Esophagus muscularis mucosa (tissue), 4 donors: Measurements from ENCODE around the gene LPAR3. TPM values are rescaled to one million over a fixed set of nuclear protein-coding genes. Genes with fewer than 3 reads are reported as not detected.

Experiments used
- DNase-seq: peaks from one replicate; pipeline ENCODE4 v3.0.0-alpha.2; 2017; ENCODE audit errors: extremely low spot score
- H3K27ac ChIP-seq, 4 donors: fragments of 200-600 bp; sonication (generic); replicated peaks in 1 of 4; 1 replicate in 3 of 4; 2 replicates in 1 of 4; pipeline ENCODE4 v1.5.1; 2016 to 2019; ENCODE audit warnings: mild to moderate bottlenecking in 1 of 4
- H3K27me3 ChIP-seq, 4 donors: fragments of 200-600 bp; sonication (generic); one replicate each; pipeline versions ENCODE4 v1.5.1 to v1.6.0; 2016 to 2019
- H3K36me3 ChIP-seq, 4 donors: fragments of 200-600 bp; sonication (generic); one replicate each; pipeline ENCODE4 v1.5.1; 2016 to 2019
- H3K4me1 ChIP-seq, 4 donors: fragments of 200-600 bp; sonication (generic); one replicate each; pipeline ENCODE4 v1.5.1; 2016 to 2019
- H3K4me3 ChIP-seq, 4 donors: fragments of 200-600 bp; sonication (generic); 1 replicate in 2 of 4; 2 replicates in 2 of 4; pipeline ENCODE4 v1.5.1; 2016 to 2019; ENCODE audit warnings: mild to moderate bottlenecking in 4 of 4, moderate library complexity in 1 of 4
- H3K9me3 ChIP-seq, 4 donors: fragments of 200-600 bp; sonication (generic); 1 replicate in 3 of 4; 2 replicates in 1 of 4; pipeline ENCODE4 v1.5.1; 2016 to 2019
- EP300 ChIP-seq: sonication (generic); formaldehyde crosslinking; IDR thresholded peaks from one replicate; pipeline ENCODE4 v1.6.1; 2017; ENCODE audit warnings: antibody characterized with exemption
- POLR2A ChIP-seq: fragments of 450-650 bp; IDR thresholded peaks from one replicate; pipeline ENCODE4 v1.6.1; 2017; ENCODE audit warnings: antibody characterized with exemption, moderate library complexity, mild to moderate bottlenecking, low read depth
- POLR2AphosphoS5 ChIP-seq, 2 donors: sonication (generic); formaldehyde crosslinking; IDR thresholded peaks; one replicate each; pipeline ENCODE4 v1.6.1; 2017; ENCODE audit warnings: antibody characterized with exemption in 2 of 2
- WGBS: methylation state at CpG from one replicate; pipeline ENCODE4 v1.1.5; 2018; 5-methylcytosine and 5-hydroxymethylcytosine counted together
- intact Hi-C: fragments of 100-400 bp; cut with DNase I; formaldehyde crosslinking; loops from one replicate; pipeline ENCODE4 v1.15.1; 2023
- total RNA-seq, 4 donors: library from RNA; depleted of rRNA; stranded (reverse); fragments of >200 nt; gene quantifications; one replicate each; pipeline versions ENCODE4 v1.1.0 to v1.2.1, GENCODE V29; 2016
- TF ChIP-seq, protein P1 (sequence below), 3 experiments: fragments of 200-600 bp in 2 of 3; fragments of 450-650 bp in 1 of 3; sonication (generic) in 2 of 3; IDR thresholded peaks; one replicate each; pipeline ENCODE4 v1.5.1; 2017 to 2019; ENCODE audit warnings: antibody characterized with exemption in 3 of 3, mild to moderate bottlenecking in 2 of 3, moderate library complexity in 1 of 3

Gene LPAR3
- total RNA-seq, 4 donors from 2014 or later: 0.19 to 0.33 TPM; not detected in 2

- H3K9me3 ChIP-seq: no peaks in the 10 kb centered on the region
- intact Hi-C loops: no loop called here
- DNase-seq: no peak
- H3K4me1 ChIP-seq: no peaks in the 10 kb centered on the region
- H3K36me3 ChIP-seq: no peaks in the 10 kb centered on the region
- H3K27ac ChIP-seq: no peak overlapping the region
- no peak overlapping the region for H3K4me3 ChIP-seq
- WGBS: 77% methylated on average over 5 of the region's 5 CpGs
- H3K27me3 ChIP-seq: no peaks in the 10 kb centered on the region
- no peak for TF ChIP-seq EP300
- no peak for TF ChIP-seq POLR2A
- no peak for TF ChIP-seq POLR2AphosphoS5 (IDR thresholded peaks at IDR 0.05)
- TF ChIP-seq, protein P1, sequence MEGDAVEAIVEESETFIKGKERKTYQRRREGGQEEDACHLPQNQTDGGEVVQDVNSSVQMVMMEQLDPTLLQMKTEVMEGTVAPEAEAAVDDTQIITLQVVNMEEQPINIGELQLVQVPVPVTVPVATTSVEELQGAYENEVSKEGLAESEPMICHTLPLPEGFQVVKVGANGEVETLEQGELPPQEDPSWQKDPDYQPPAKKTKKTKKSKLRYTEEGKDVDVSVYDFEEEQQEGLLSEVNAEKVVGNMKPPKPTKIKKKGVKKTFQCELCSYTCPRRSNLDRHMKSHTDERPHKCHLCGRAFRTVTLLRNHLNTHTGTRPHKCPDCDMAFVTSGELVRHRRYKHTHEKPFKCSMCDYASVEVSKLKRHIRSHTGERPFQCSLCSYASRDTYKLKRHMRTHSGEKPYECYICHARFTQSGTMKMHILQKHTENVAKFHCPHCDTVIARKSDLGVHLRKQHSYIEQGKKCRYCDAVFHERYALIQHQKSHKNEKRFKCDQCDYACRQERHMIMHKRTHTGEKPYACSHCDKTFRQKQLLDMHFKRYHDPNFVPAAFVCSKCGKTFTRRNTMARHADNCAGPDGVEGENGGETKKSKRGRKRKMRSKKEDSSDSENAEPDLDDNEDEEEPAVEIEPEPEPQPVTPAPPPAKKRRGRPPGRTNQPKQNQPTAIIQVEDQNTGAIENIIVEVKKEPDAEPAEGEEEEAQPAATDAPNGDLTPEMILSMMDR (IDR thresholded peaks at IDR 0.05): no peak
These were observed 30.2 kb downstream of the LPAR3 start for GRCh38 chr1:84862810-84863251.

DNA sequence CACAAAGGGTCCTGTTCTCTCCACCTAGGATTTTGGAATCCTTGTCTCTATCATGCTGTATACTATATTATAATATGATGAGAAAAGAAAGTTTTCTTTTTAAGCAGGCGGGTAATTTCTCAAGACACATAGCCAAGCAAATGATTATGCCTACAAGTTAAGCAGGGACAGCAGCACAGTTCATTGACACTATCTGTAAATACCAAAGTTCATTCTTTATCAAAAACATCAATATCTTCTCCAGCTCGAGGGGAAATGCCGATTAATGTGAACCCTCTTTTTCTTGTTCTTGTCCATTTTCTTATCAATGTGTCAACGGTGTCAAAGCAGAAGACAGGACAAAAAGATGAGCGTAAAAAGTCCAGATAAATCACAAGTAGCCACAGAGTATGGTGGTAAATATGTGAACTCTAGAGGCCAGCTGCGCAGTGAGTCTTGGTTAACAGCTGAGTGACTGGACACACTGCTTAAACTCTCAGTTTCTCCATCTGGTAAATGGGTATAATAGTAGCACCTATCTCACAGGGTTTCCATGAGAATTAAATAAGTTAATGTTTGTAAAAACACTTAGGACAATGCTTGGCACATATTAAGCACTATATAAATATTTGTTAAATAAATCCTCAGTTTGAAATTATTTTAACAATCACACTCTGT lies 30.9 kb downstream of the LPAR3 start:
- Histone ChIP-seq H3K36me3 (no peaks in the 10 kb centered on the region), H3K4me3 (no peak overlapping the region), H3K4me1 (no peaks in the 10 kb centered on the region), H3K27ac (no peak overlapping the region), H3K9me3 (no peaks in the 10 kb centered on the region), H3K27me3 (no peaks in the 10 kb centered on the region)
- TF ChIP-seq, protein P1 (IDR thresholded peaks at IDR 0.05): no peak
- TF ChIP-seq POLR2A (no peak), POLR2AphosphoS5 (IDR thresholded peaks at IDR 0.05) (no peak), EP300 (no peak)
- WGBS: 79% methylated on average over 6 of the region's 6 CpGs
- intact Hi-C loops: no loop called here
- DNase-seq: no peak

DNA sequence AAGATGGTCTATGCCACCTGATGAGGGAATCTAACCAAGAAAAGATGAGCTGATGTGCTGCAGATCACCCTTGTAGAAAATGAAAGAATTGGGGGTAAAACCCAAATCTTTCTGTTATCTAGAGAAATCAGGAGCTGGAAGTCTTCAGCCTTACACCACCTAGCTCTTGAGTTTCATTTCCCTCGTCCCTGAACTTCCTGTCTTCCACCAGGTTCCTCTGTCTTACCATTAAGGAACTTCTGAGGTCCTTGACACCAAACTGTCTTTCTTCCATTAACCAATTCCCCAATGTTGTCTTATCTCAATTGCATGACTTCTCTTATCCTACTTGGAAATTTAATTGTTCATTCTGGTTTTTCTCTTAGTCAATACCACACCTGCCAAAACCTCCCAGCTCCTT lies 31.5 kb downstream of the LPAR3 start:
- no peak overlapping the region for H3K4me3 ChIP-seq
- H3K9me3 ChIP-seq: no peaks in the 10 kb centered on the region
- intact Hi-C loops: no loop called here
- TF ChIP-seq POLR2AphosphoS5 (IDR thresholded peaks at IDR 0.05) (no peak), POLR2A (no peak)
- no peak overlapping the region for H3K27ac ChIP-seq
- no peaks in the 10 kb centered on the region for H3K4me1 ChIP-seq
- peak; percentile 47 for DNase-seq
- no peaks in the 10 kb centered on the region for H3K36me3 ChIP-seq
- no peaks in the 10 kb centered on the region for H3K27me3 ChIP-seq
- WGBS: 45% methylated on average over 1 of the region's 1 CpG

DNA sequence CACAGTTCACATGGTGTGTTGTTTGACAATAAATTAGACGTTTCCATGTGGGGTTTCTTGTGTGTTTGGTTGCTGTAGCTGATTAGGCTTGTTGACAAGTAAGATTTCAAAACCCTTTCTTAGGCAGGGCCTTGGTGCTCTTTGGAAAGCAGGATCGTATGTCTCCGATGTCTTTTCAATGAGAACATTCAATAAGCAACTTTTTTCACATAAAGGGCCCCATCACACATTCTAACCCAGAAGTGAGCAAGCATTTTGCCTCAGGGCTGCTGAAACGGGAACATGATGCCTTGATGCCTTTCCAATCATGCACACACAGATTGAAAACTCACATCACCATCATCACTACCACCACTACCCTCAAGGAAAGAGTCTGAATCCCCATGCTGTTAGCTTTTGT lies 33.1 kb downstream of the LPAR3 start:
- no peak overlapping the region for H3K27ac ChIP-seq
- WGBS: 83% methylated on average over 4 of the region's 4 CpGs
- H3K36me3 ChIP-seq: no peaks in the 10 kb centered on the region
- no peak overlapping the region for H3K4me3 ChIP-seq
- H3K9me3 ChIP-seq: no peaks in the 10 kb centered on the region
- H3K4me1 ChIP-seq: no peaks in the 10 kb centered on the region
- no peak for TF ChIP-seq POLR2A
- TF ChIP-seq, protein P1 (IDR thresholded peaks at IDR 0.05): no peak
- TF ChIP-seq POLR2AphosphoS5 (IDR thresholded peaks at IDR 0.05): no peak
- no peak for TF ChIP-seq EP300
- intact Hi-C loops: no loop called here
- DNase-seq: peak; percentile 72
- no peaks in the 10 kb centered on the region for H3K27me3 ChIP-seq

DNA sequence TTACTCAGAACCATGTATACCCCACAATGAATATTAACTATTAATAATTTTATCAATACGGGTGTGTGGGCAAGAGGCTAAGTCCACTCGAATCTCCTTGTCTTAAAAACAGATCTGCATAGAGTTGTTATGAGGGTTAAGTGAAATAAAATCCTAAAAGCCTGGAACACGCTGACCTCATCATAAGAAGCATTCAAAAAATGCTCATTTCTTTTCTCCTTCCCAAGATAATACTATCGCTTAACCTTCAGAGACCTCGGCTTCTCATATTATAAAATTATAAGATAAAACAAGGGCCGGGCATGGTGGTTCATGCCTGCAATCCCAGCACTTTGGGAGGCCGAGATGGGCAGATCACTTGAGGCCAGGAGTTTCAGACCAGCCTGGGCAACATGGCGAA lies 35.1 kb downstream of the LPAR3 start:
- WGBS: 88% methylated on average over 8 of the region's 8 CpGs
- Histone ChIP-seq H3K9me3 (no peaks in the 10 kb centered on the region), H3K4me3 (no peak overlapping the region), H3K4me1 (no peaks in the 10 kb centered on the region), H3K27me3 (no peaks in the 10 kb centered on the region), H3K36me3 (no peaks in the 10 kb centered on the region), H3K27ac (no peak overlapping the region)
- DNase-seq: no peak
- intact Hi-C loops: no loop called here
- TF ChIP-seq POLR2AphosphoS5 (IDR thresholded peaks at IDR 0.05): no peak
- TF ChIP-seq, protein P1 (IDR thresholded peaks at IDR 0.05): no peak
- TF ChIP-seq POLR2A: no peak
- TF ChIP-seq EP300: no peak
